Ishikawa (cell line): ENCODE measurements around the gene MYBPHL.

Source experiments
- CEBPB ChIP-seq: IDR thresholded peaks from 2 replicates; pipeline ENCODE4 v1.6.1; 2012
- EP300 ChIP-seq: IDR thresholded peaks from 2 replicates; pipeline ENCODE4 v1.6.1; 2012; ENCODE audit warnings: borderline replicate concordance
- REST ChIP-seq: IDR thresholded peaks from 2 replicates; pipeline ENCODE4 v1.6.1; 2012; ENCODE audit warnings: low read depth, mild to moderate bottlenecking
- TCF12 ChIP-seq: IDR thresholded peaks from 2 replicates; pipeline ENCODE4 v1.6.1; 2012; ENCODE audit warnings: low read depth
- TEAD4 ChIP-seq: IDR thresholded peaks from 2 replicates; pipeline ENCODE4 v1.6.1; 2012
- YY1 ChIP-seq: IDR thresholded peaks from 2 replicates; pipeline ENCODE4 v1.6.1; 2012; ENCODE audit warnings: low read depth
- ZBTB7A ChIP-seq: IDR thresholded peaks from 2 replicates; pipeline ENCODE4 v1.6.1; 2012; ENCODE audit warnings: low read depth
- TF ChIP-seq, protein P1 (sequence below): IDR thresholded peaks from 2 replicates; pipeline ENCODE4 v1.6.1; 2012
- TF ChIP-seq, protein P2 (sequence below): IDR thresholded peaks from 2 replicates; pipeline ENCODE4 v1.6.1; 2012

DNA sequence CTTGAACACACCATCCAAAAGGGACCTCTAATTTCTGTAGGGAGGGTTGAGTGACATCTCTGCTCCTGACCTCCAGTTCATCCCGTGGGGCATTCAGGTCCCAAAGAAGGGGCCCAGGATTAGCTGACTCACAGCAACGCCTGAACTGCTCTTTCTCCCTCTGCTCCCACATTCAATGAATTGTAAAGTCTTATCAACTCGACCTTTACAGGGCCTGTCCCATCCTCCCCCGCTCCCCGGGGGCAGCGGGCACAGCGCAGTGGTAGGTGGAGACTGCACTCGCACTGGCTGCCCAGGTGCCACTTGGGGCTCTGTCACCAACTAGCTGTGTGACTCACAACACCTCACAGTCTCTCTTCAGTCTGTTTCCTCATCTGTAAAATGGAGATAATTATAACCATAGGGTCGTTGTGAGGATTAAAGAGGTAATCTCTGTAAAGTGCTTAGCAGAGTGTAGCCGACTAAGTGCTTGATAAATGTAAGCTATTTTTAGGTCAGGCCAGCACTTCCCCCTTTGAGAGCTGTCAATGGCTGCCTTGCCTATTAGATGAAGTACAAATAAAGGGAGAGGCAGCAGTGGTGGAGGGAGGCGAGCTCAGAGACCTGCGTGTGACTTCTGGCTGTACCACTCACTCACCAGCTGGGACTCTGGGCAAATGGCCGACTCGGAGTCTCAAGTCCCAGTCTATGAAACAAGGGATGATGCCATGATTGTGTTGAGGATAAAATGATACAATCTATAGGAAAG, 637 bp upstream of the MYBPHL start:
- no peak for TF ChIP-seq REST
- TF ChIP-seq, protein P1, sequence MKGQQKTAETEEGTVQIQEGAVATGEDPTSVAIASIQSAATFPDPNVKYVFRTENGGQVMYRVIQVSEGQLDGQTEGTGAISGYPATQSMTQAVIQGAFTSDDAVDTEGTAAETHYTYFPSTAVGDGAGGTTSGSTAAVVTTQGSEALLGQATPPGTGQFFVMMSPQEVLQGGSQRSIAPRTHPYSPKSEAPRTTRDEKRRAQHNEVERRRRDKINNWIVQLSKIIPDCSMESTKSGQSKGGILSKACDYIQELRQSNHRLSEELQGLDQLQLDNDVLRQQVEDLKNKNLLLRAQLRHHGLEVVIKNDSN: no peak
- TF ChIP-seq YY1: no peak
- TF ChIP-seq, protein P2, sequence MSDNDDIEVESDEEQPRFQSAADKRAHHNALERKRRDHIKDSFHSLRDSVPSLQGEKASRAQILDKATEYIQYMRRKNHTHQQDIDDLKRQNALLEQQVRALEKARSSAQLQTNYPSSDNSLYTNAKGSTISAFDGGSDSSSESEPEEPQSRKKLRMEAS: no peak
- TF ChIP-seq TEAD4: no peak
- no peak for TF ChIP-seq ZBTB7A
- TF ChIP-seq EP300: no peak
- TF ChIP-seq TCF12: no peak
- no peak for TF ChIP-seq CEBPB
